HCT116 (cell line): ENCODE data around the gene WNT9A. TPM values are rescaled to one million over a fixed set of nuclear protein-coding genes. Genes with fewer than 3 reads are reported as not detected.

Experiments
- ATAC-seq: fragments of 200-7000 bp; cut with Tn5 transposase; 2 replicates; pipeline ENCODE4 v1.9.1; 2020; ENCODE audit warnings: mild to moderate bottlenecking, moderate library complexity
- BruUV-seq: library from RNA; stranded (reverse); fragments of 400-500 nt; replicated peaks from 2 replicates; lab custom pipeline; 2021; lab: Mats Ljungman, UMichigan
- CTCF ChIA-PET: fragments of 300-600 bp; sonication (Branson Sonifier 250); formaldehyde crosslinking; loops from one replicate; lab custom pipeline; 2021; ENCODE audit warnings: antibody characterized with exemption; lab: Charles Lee
- POLR2A ChIA-PET: fragments of 300-600, 350-600 bp; sonication (Branson Sonifier 250); formaldehyde crosslinking; loops from one replicate; lab custom pipeline; 2021; ENCODE audit warnings: antibody characterized with exemption; lab: Charles Lee
- RAD21 ChIA-PET, 2 experiments: fragments of 300-600 bp; sonication (Branson Sonifier 250); formaldehyde crosslinking; loops; one replicate each; lab custom pipeline; 2023; ENCODE audit warnings: low total read pairs in 2 of 2; ENCODE audit not compliant: uncharacterized antibody in 2 of 2, unreplicated experiment in 2 of 2, low non-redundant PET in 1 of 2; lab: Charles Lee
- DNase-seq: peaks from one replicate; pipeline ENCODE4 v3.0.0-alpha.2; 2010; ENCODE audit warnings: low read depth, low spot score
- H2AFZ ChIP-seq: fragments of 200-600 bp; shearing (Covaris generic), sonication (generic); 2 replicates; pipeline ENCODE4 v1.6.1; 2017; ENCODE audit warnings: low read depth, mixed run types, mixed read lengths, antibody characterized with exemption, low read length; ENCODE audit not compliant: poor library complexity, severe bottlenecking
- H3K27ac ChIP-seq: 2 replicates; pipeline ENCODE4 v1.5.1; 2012; ENCODE audit warnings: low read depth, low read length
- H3K27me3 ChIP-seq: fragments of 200-600 bp; sonication (generic); 2 replicates; pipeline ENCODE4 v1.6.1; 2016; ENCODE audit warnings: mixed run types, low read length, mixed read lengths; ENCODE audit not compliant: insufficient read depth
- H3K36me3 ChIP-seq, 2 experiments: fragments of 200-500 bp in 1 of 2; fragments of 200-600 bp in 1 of 2; sonication (Bioruptor generic) in 1 of 2; sonication (generic) in 1 of 2; 2 replicates each; pipeline versions ENCODE4 v1.5.1 to v1.6.1; 2014 to 2016; ENCODE audit warnings: low read length in 2 of 2, inconsistent platforms in 1 of 2, mixed read lengths in 1 of 2, mixed run types in 1 of 2; ENCODE audit not compliant: insufficient read depth in 2 of 2, control insufficient read depth in 1 of 2
- H3K4me1 ChIP-seq, 2 experiments: fragments of 200-600 bp in 1 of 2; sonication (generic) in 1 of 2; 2 replicates each; pipeline versions ENCODE4 v1.5.1 to v1.6.1; 2012 to 2017; ENCODE audit warnings: low read length in 2 of 2, inconsistent platforms in 1 of 2, mild to moderate bottlenecking in 1 of 2, mixed read lengths in 1 of 2, mixed run types in 1 of 2, moderate library complexity in 1 of 2; ENCODE audit not compliant: insufficient read depth in 2 of 2, control insufficient read depth in 1 of 2
- H3K4me2 ChIP-seq: fragments of 200-600 bp; sonication (generic); 2 replicates; pipeline ENCODE4 v1.6.1; 2017; ENCODE audit warnings: mixed run types, low read length, mixed read lengths
- H3K4me3 ChIP-seq, 2 experiments: fragments of 200-600 bp in 1 of 2; sonication (generic) in 1 of 2; replicated peaks in 1 of 2; 2 replicates each; pipeline ENCODE4 v1.5.1; 2011 to 2016; ENCODE audit warnings: low read length in 2 of 2, control low read depth in 1 of 2, low read depth in 1 of 2, mild to moderate bottlenecking in 1 of 2, mixed read lengths in 1 of 2, mixed run types in 1 of 2
- H3K79me2 ChIP-seq: fragments of 200-600 bp; sonication (generic); 2 replicates; pipeline ENCODE4 v1.6.1; 2017; ENCODE audit warnings: mild to moderate bottlenecking, mixed run types, low read length, moderate library complexity, mixed read lengths; ENCODE audit not compliant: insufficient read depth
- H3K9ac ChIP-seq: fragments of 200-600 bp; sonication (generic); 2 replicates; pipeline ENCODE4 v1.6.1; 2016; ENCODE audit warnings: low read length, mixed read lengths
- H3K9me2 ChIP-seq: fragments of 200-600 bp; sonication (generic), shearing (Covaris generic); 2 replicates; pipeline ENCODE4 v1.6.1; 2017; ENCODE audit warnings: mixed run types, mild to moderate bottlenecking, moderate library complexity; ENCODE audit not compliant: insufficient read depth
- H3K9me3 ChIP-seq, 2 experiments: fragments of 200-500 bp in 1 of 2; fragments of 200-600 bp in 1 of 2; sonication (Bioruptor generic) in 1 of 2; sonication (generic) in 1 of 2; 2 replicates each; pipeline ENCODE4 v1.6.1; 2014 to 2017; ENCODE audit warnings: low read length in 2 of 2, mixed read lengths in 2 of 2, inconsistent platforms in 1 of 2, low read depth in 1 of 2, mild to moderate bottlenecking in 1 of 2, mixed run types in 1 of 2, moderate library complexity in 1 of 2; ENCODE audit not compliant: control insufficient read depth in 1 of 2, insufficient read depth in 1 of 2
- H4K20me1 ChIP-seq: fragments of 200-600 bp; sonication (generic), shearing (Covaris generic); 2 replicates; pipeline ENCODE4 v1.6.1; 2017; ENCODE audit warnings: mixed run types, mild to moderate bottlenecking, moderate library complexity; ENCODE audit not compliant: insufficient read depth
- ATF3 ChIP-seq: IDR thresholded peaks from 2 replicates; pipeline ENCODE4 v1.6.1; 2012
- CBX3 ChIP-seq: IDR thresholded peaks from 2 replicates; pipeline ENCODE4 v1.6.1; 2012; ENCODE audit warnings: low read depth
- EGR1 ChIP-seq: IDR thresholded peaks from 2 replicates; pipeline ENCODE4 v1.6.1; 2012; ENCODE audit warnings: low read depth
- JUND ChIP-seq: IDR thresholded peaks from 2 replicates; pipeline ENCODE4 v1.6.1; 2012
- RAD21 ChIP-seq: IDR thresholded peaks from 2 replicates; pipeline ENCODE4 v1.6.1; 2012; ENCODE audit warnings: low read depth, mild to moderate bottlenecking
- REST ChIP-seq: IDR thresholded peaks from 2 replicates; pipeline ENCODE4 v1.6.1; 2012; ENCODE audit warnings: low read depth
- SP1 ChIP-seq: IDR thresholded peaks from 2 replicates; pipeline ENCODE4 v1.6.1; 2012; ENCODE audit warnings: low read depth
- TCF7L2 ChIP-seq: IDR thresholded peaks from 2 replicates; pipeline ENCODE4 v1.7.0; 2011; ENCODE audit warnings: borderline replicate concordance, inconsistent platforms; ENCODE audit not compliant: insufficient read depth, insufficient read length; ENCODE audit errors: extremely low read depth
- ZFX ChIP-seq: fragments of 450-650 bp; IDR thresholded peaks from 2 replicates; pipeline ENCODE4 v1.6.1; 2017
- ZNF274 ChIP-seq: fragments of 200-500 bp; sonication (Bioruptor generic); IDR thresholded peaks from 2 replicates; pipeline ENCODE4 v1.6.1; 2014; ENCODE audit warnings: mild to moderate bottlenecking, low read depth, low read length, inconsistent platforms
- intact Hi-C: fragments of 100-400 bp; cut with micrococcal nuclease; formaldehyde crosslinking; loops from 2 replicates; pipeline ENCODE4 v1.10.0; 2022
- total RNA-seq: library from RNA; stranded (reverse); gene quantifications from one replicate; pipeline ENCODE4 v1.2.1, GENCODE V29; 2021; ENCODE audit not compliant: unreplicated experiment
- TF ChIP-seq, protein P1 (sequence below), 3 experiments: fragments of 200-600 bp in 1 of 3; sonication (generic) in 1 of 3; IDR thresholded peaks in 2 of 3; conservative IDR thresholded peaks in 1 of 3; 2 replicates each; pipeline ENCODE4 v1.5.1; 2012 to 2017; ENCODE audit warnings: low read depth in 2 of 3, low read length in 2 of 3, antibody characterized with exemption in 1 of 3, borderline replicate concordance in 1 of 3, control low read depth in 1 of 3, mild to moderate bottlenecking in 1 of 3, mixed read lengths in 1 of 3, mixed run types in 1 of 3, moderate library complexity in 1 of 3; ENCODE audit not compliant: insufficient read depth in 1 of 3
- TF ChIP-seq, protein P2 (sequence below): IDR thresholded peaks from 2 replicates; pipeline ENCODE4 v1.6.1; 2012

The WNT9A gene
- total RNA-seq, 1 experiment from 2014 or later: 5.6 TPM

DNA sequence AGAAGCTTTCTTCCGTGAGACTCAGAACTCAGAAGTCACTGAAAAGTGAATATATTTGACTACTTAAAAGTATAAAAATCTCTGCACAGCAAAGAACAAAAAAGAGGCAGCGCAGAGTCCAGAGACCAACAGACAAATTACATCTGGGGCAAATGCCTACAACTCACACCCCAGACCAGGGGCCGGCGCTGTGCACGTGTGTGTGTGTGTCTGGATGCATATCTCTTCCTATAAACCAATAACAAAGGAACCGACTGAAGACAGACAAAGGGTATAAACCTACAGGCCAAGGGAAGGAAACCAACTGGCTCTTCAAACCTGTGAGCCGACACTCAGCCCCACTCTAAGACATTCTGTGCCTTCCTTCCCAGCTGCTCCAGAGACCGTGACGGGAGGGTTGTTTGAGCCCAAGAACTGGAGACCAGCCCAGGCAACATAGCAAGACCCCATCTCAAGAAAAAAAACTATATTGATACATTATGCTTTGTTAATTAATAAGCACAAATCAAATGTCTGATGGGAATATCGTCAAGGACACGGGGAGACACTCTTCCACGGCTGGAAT lies 18.8 kb downstream of the WNT9A start:
- intact Hi-C loops: no loop called here
- ChIA-PET RAD21 (no interaction called here), POLR2A (no interaction called here), CTCF (no interaction called here)
- TF ChIP-seq, protein P1, sequence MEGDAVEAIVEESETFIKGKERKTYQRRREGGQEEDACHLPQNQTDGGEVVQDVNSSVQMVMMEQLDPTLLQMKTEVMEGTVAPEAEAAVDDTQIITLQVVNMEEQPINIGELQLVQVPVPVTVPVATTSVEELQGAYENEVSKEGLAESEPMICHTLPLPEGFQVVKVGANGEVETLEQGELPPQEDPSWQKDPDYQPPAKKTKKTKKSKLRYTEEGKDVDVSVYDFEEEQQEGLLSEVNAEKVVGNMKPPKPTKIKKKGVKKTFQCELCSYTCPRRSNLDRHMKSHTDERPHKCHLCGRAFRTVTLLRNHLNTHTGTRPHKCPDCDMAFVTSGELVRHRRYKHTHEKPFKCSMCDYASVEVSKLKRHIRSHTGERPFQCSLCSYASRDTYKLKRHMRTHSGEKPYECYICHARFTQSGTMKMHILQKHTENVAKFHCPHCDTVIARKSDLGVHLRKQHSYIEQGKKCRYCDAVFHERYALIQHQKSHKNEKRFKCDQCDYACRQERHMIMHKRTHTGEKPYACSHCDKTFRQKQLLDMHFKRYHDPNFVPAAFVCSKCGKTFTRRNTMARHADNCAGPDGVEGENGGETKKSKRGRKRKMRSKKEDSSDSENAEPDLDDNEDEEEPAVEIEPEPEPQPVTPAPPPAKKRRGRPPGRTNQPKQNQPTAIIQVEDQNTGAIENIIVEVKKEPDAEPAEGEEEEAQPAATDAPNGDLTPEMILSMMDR (IDR thresholded peaks at IDR 0.05 in 2 of 3, conservative IDR thresholded peaks at IDR 0.05 in 1 of 3; ENCODE audit: borderline replicate concordance in 1 of 3, insufficient read depth in 1 of 3, low read depth in 2 of 3, low read length in 2 of 3): no peak
- TF ChIP-seq SP1: no peak
- TF ChIP-seq REST: no peak
- TF ChIP-seq JUND: no peak
- TF ChIP-seq TCF7L2: no peak
- no peak for TF ChIP-seq RAD21
- TF ChIP-seq, protein P2, sequence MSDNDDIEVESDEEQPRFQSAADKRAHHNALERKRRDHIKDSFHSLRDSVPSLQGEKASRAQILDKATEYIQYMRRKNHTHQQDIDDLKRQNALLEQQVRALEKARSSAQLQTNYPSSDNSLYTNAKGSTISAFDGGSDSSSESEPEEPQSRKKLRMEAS: no peak
- no peak for TF ChIP-seq ZFX
- TF ChIP-seq ATF3: no peak
- TF ChIP-seq EGR1: no peak
- TF ChIP-seq ZNF274: no peak
- no peak for TF ChIP-seq CBX3
- no peak overlapping the region for H3K4me2 ChIP-seq
- no peak overlapping the region for H3K27ac ChIP-seq
- no peak overlapping the region for H2AFZ ChIP-seq
- no peaks in the 10 kb centered on the region for H3K79me2 ChIP-seq
- H3K9ac ChIP-seq: no peak overlapping the region
- no peak overlapping the region for H3K4me3 ChIP-seq
- H3K9me3 ChIP-seq: peaks cover 0 to 9% of the 10 kb centered on the region in 2 experiments; a peak in 1 of 4 replicates
- H4K20me1 ChIP-seq: no peaks in the 10 kb centered on the region
- peaks cover 0 to 13% of the 10 kb centered on the region in 2 experiments; a peak in 3 of 4 replicates for H3K4me1 ChIP-seq
- H3K36me3 ChIP-seq: no peaks in the 10 kb centered on the region
- ATAC-seq (no peak), DNase-seq (no peak)
- no peaks in the 10 kb centered on the region for H3K27me3 ChIP-seq
- no TSS peak for BruUV-seq
- no peaks in the 10 kb centered on the region for H3K9me2 ChIP-seq
